ENCODE data around the gene RAB3C.

The RAB3C gene

GRCh38 chr5:58761407-58761806, 178.5 kb downstream of the RAB3C start:
- Histone ChIP-seq H3K27ac (no peak overlapping the region), H3K27me3 (no peaks in the 10 kb centered on the region), H3K4me3 (ENCODE audit: low read depth in 1 of 2, low read length in 1 of 2) (no peak overlapping the region), H3K4me1 (ENCODE audit: control insufficient read depth in 1 of 2, insufficient read depth in 1 of 2, low read depth in 1 of 2, low read length in 1 of 2) (peaks cover 9 to 12% of the 10 kb centered on the region in 2 experiments), H3K9me3 (no peaks in the 10 kb centered on the region), H3K36me3 (no peaks in the 10 kb centered on the region)
- TF ChIP-seq CTCF (IDR thresholded peaks at IDR 0.05), result no peak

- peaks cover 9 to 12% of the 10 kb centered on the region in 2 experiments for H3K4me1 ChIP-seq (ENCODE audit: control insufficient read depth in 1 of 2, insufficient read depth in 1 of 2, low read depth in 1 of 2, low read length in 1 of 2)
- TF ChIP-seq CTCF (IDR thresholded peaks at IDR 0.05), result no peak
Measured at GRCh38 chr5:58763390-58763789, 180.5 kb downstream of the RAB3C start.

GRCh38 chr5:58764199-58764598, 181.3 kb downstream of the RAB3C start:
- Histone ChIP-seq H3K27ac (no peak overlapping the region), H3K9me3 (no peaks in the 10 kb centered on the region), H3K4me1 (ENCODE audit: control insufficient read depth in 1 of 2, insufficient read depth in 1 of 2, low read depth in 1 of 2, low read length in 1 of 2) (peaks cover 8 to 10% of the 10 kb centered on the region in 2 experiments), H3K4me3 (ENCODE audit: low read depth in 1 of 2, low read length in 1 of 2) (no peak overlapping the region), H3K36me3 (no peaks in the 10 kb centered on the region), H3K27me3 (no peaks in the 10 kb centered on the region)
- TF ChIP-seq CTCF (IDR thresholded peaks at IDR 0.05), result no peak

More at GRCh38 chr5:58763390-58763789, 180.5 kb downstream of the RAB3C start:
- H3K27ac ChIP-seq, result no peak overlapping the region
- H3K9me3 ChIP-seq, result no peaks in the 10 kb centered on the region
- H3K27me3 ChIP-seq, result no peaks in the 10 kb centered on the region
- H3K36me3 ChIP-seq, result no peaks in the 10 kb centered on the region
- H3K4me3 ChIP-seq (ENCODE audit: low read depth in 1 of 2, low read length in 1 of 2), result no peak overlapping the region

GRCh38 chr5:58765058-58765457, 182.2 kb downstream of the RAB3C start:
- H3K27me3 ChIP-seq, result no peaks in the 10 kb centered on the region
- no peaks in the 10 kb centered on the region for H3K36me3 ChIP-seq
- no peak for TF ChIP-seq CTCF (IDR thresholded peaks at IDR 0.05)
- no peak overlapping the region for H3K27ac ChIP-seq
- H3K4me3 ChIP-seq (ENCODE audit: low read depth in 1 of 2, low read length in 1 of 2), result no peak overlapping the region
- H3K4me1 ChIP-seq (ENCODE audit: control insufficient read depth in 1 of 2, insufficient read depth in 1 of 2, low read depth in 1 of 2, low read length in 1 of 2), result peaks cover 0 to 4% of the 10 kb centered on the region in 2 experiments
- no peaks in the 10 kb centered on the region for H3K9me3 ChIP-seq

GRCh38 chr5:58767104-58767503, 184.2 kb downstream of the RAB3C start:
- H3K27me3 ChIP-seq, result no peaks in the 10 kb centered on the region
- no peak overlapping the region for H3K4me3 ChIP-seq (ENCODE audit: low read depth in 1 of 2, low read length in 1 of 2)
- no peaks in the 10 kb centered on the region for H3K9me3 ChIP-seq
- TF ChIP-seq CTCF (IDR thresholded peaks at IDR 0.05), result no peak
- H3K36me3 ChIP-seq, result no peaks in the 10 kb centered on the region
- H3K27ac ChIP-seq, result no peak overlapping the region
- H3K4me1 ChIP-seq (ENCODE audit: control insufficient read depth in 1 of 2, insufficient read depth in 1 of 2, low read depth in 1 of 2, low read length in 1 of 2), result no peaks in the 10 kb centered on the region

- Histone ChIP-seq H3K27ac (no peak overlapping the region), H3K27me3 (no peaks in the 10 kb centered on the region), H3K9me3 (no peaks in the 10 kb centered on the region), H3K4me1 (ENCODE audit: control insufficient read depth in 1 of 2, insufficient read depth in 1 of 2, low read depth in 1 of 2, low read length in 1 of 2) (no peaks in the 10 kb centered on the region), H3K36me3 (no peaks in the 10 kb centered on the region), H3K4me3 (ENCODE audit: low read depth in 1 of 2, low read length in 1 of 2) (no peak overlapping the region)
- no peak for TF ChIP-seq CTCF (IDR thresholded peaks at IDR 0.05)
Measured at GRCh38 chr5:58770136-58770535, 187.3 kb downstream of the RAB3C start.
